Ovary (tissue), 9 donors: Measurements from ENCODE around the gene TMEM59. TPM values are rescaled to one million over a fixed set of nuclear protein-coding genes. Genes with fewer than 3 reads are reported as not detected.
A peak's percentile ranks its signal among the peaks of the same experiment; 100 is the strongest.

Experiments
- DNase-seq, 5 donors: peaks; one replicate each; pipeline ENCODE4 v3.0.0-alpha.2; 2019 to 2020
- H3K27ac ChIP-seq, 2 donors: fragments of 200-600 bp; one replicate each; pipeline versions ENCODE4 v1.5.1 to v1.8.0; 2019 to 2022
- H3K27me3 ChIP-seq: fragments of 200-600 bp; one replicate; pipeline ENCODE4 v1.8.0; 2022
- H3K36me3 ChIP-seq: fragments of 200-600 bp; sonication (generic); one replicate; pipeline ENCODE4 v1.5.1; 2019
- H3K4me1 ChIP-seq: one replicate; pipeline ENCODE4 v1.8.1; 2013; ENCODE audit warnings: mild to moderate bottlenecking, moderate library complexity; ENCODE audit not compliant: insufficient read depth
- H3K4me3 ChIP-seq: fragments of 200-600 bp; sonication (generic); one replicate; pipeline ENCODE4 v1.5.1; 2017
- H3K9me3 ChIP-seq, 2 donors: fragments of 200-600 bp in 1 of 2; sonication (generic) in 1 of 2; one replicate each; pipeline versions ENCODE4 v1.5.1 to v1.8.1; 2013 to 2019; ENCODE audit warnings: mild to moderate bottlenecking in 1 of 2, moderate library complexity in 1 of 2
- CTCF ChIP-seq, 3 donors: fragments of 450-650 bp in 2 of 3; fragments of 200-600 bp in 1 of 3; IDR thresholded peaks; one replicate each; pipeline versions ENCODE4 v1.5.1 to v1.8.0; 2016 to 2022; ENCODE audit warnings: antibody characterized with exemption in 3 of 3, mild to moderate bottlenecking in 1 of 3
- EP300 ChIP-seq: sonication (generic); formaldehyde crosslinking; IDR thresholded peaks from one replicate; pipeline ENCODE4 v1.6.1; 2017; ENCODE audit warnings: antibody characterized with exemption
- POLR2A ChIP-seq: fragments of 450-650 bp; IDR thresholded peaks from one replicate; pipeline ENCODE4 v1.6.1; 2017; ENCODE audit warnings: antibody characterized with exemption, mild to moderate bottlenecking, moderate library complexity
- WGBS, 3 donors: extraction: QIAGEN DNeasy Blood & Tissue Kit in 1 of 3; methylation state at CpG; one replicate each; pipeline versions ENCODE4 v1.1.5 to v1.1.7; 2013 to 2017; 5-methylcytosine and 5-hydroxymethylcytosine counted together
- intact Hi-C, 4 donors: fragments of 100-400 bp; cut with DNase I; formaldehyde crosslinking; loops; one replicate each; pipeline versions ENCODE4 v1.11.0 to v1.15.1; 2022 to 2023
- polyA plus RNA-seq, 2 donors: library from polyadenylated mRNA; stranded (reverse); fragments of 200-250 nt in 1 of 2; fragments of 350-450 nt in 1 of 2; fragmentation: Illumina TruSeq in 1 of 2; extraction: RNeasy Lipid Tissue Mini Kit (QIAGEN cat#74804) in 1 of 2; gene quantifications; one replicate each; pipeline ENCODE4 v1.2.3, GENCODE V29; 2013 to 2014
- total RNA-seq, 7 donors: library from RNA; depleted of rRNA in 2 of 7; stranded (reverse); fragments of >200 nt in 2 of 7; fragmentation: NEBNext Ultra II Directional in 3 of 7; extraction: Animal tissue kit (Norgen Biotek cat#: 25700) in 3 of 7; gene quantifications; one replicate each; pipeline versions ENCODE4 v1.1.0 to v1.2.4, GENCODE V29; 2016 to 2023
- donor health status: DM: no; HTN: no; CAD: no; lungs with moderate emphysema.
- donor health status: DM: no; HTN: no; CAD: no.
- donor health status: Bipolar disorder and iron deficiency.
- donor health status: DM: yes; HTN: yes; CAD: no.
- donor health status: DM: no; HTN: no; CAD: no.
- donor health status: DM: yes; HTN: yes; CAD: no.

The TMEM59 gene
- total and polyA plus RNA-seq, 9 donors = 165 to 406 (median 268) TPM

- intact Hi-C loops = loop anchor here (10.0 kb wide), 3 partner anchors 327 to 727 kb away; partner anchors contain the start of genes SSBP3 (in 2 of the 4) and TTC22 (in 2 of the 4)
These were observed 24.4 kb upstream of the TMEM59 start for GRCh38 chr1:54077359-54077758.

DNA sequence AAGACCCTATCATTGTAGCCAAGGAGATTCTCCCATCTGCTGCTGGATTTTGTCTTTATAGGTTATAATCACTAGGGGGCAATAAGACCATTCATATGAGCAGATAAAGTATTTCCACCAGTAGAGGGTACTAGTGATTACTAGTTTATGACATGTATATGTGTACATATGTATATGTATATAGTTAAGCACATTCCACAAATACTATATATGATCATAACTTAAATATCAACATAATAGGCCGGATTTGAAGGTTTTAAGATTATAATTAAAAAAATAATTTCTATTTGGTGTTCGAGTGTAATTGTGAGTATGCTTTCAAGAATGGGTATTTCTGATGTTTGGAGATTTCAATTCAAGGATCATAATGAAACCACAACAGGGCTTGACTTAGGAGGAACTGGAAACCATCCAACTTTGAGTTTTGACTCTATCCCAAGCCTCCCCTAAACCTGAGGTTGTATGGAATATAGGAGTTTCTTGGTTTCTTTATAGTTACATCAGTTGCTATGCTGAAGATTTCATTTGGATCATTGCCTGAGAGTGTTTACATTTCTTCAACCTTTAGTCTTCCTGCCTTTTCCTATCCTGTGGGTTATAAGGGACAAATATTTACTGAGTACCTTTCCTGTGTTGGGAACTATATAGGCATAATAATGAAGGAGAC lies 17.3 kb upstream of the TMEM59 start:
- H3K4me3 ChIP-seq = no peak overlapping the region
- intact Hi-C loops = loop anchor here (10.0 kb wide), 3 partner anchors 334 to 734 kb away; partner anchors contain the start of genes SSBP3 (in 2 of the 4) and TTC22 (in 2 of the 4)
- peaks cover 1% of the 10 kb centered on the region for H3K4me1 ChIP-seq
- H3K36me3 ChIP-seq = no peaks in the 10 kb centered on the region
- 17 to 18% (median 17%) methylated on average over 2 of the region's 2 CpGs for WGBS, 3 donors
- H3K9me3 ChIP-seq = no peaks in the 10 kb centered on the region
- no peaks in the 10 kb centered on the region for H3K27me3 ChIP-seq
- H3K27ac ChIP-seq = no peak overlapping the region
- TF ChIP-seq CTCF (IDR thresholded peaks at IDR 0.05) (peak; percentile 45 to 89 (median 73)), POLR2A (no peak)
- no peak for DNase-seq

More at GRCh38 chr1:54077359-54077758, 24.4 kb upstream of the TMEM59 start:
- no peak overlapping the region for H3K27ac ChIP-seq
- H3K36me3 ChIP-seq = no peaks in the 10 kb centered on the region
- H3K27me3 ChIP-seq = no peaks in the 10 kb centered on the region
- H3K4me3 ChIP-seq = no peak overlapping the region
- DNase-seq = no peak
- no peaks in the 10 kb centered on the region for H3K4me1 ChIP-seq
- TF ChIP-seq POLR2A (no peak), CTCF (IDR thresholded peaks at IDR 0.05) (no peak), EP300 (no peak)
- H3K9me3 ChIP-seq = no peaks in the 10 kb centered on the region

DNA sequence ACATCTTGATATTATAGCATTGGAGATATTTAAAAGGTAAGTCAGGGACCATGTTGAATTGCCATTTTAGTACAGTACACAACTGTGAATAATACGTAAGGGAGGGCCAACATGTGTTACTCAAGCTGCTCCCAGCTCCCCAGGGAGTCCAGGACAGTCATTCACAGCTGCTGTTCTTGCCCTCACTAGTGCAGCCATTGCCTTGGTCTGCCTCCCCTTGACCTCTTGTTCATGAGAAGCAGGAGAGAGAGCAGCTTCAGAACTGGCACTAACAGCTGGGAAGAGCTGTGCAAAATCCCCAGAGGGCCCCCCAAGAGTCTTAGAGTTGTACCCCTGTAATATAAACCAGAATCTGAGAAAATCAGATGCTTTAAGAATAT lies 16.8 kb upstream of the TMEM59 start:
- no peak for DNase-seq
- intact Hi-C loops = loop anchor here (5.0 to 10.0 kb wide), 5 partner anchors 335 to 735 kb away; partner anchors contain the start of genes SSBP3 (in 3 of the 4) and TTC22 (in 3 of the 4)
- Histone ChIP-seq H3K4me3 (no peak overlapping the region), H3K27ac (no peak overlapping the region), H3K36me3 (no peaks in the 10 kb centered on the region), H3K27me3 (no peaks in the 10 kb centered on the region), H3K9me3 (no peaks in the 10 kb centered on the region), H3K4me1 (peaks cover 1% of the 10 kb centered on the region)
- WGBS, 3 donors = 12 to 20% (median 13%) methylated on average over 1 of the region's 1 CpG
- TF ChIP-seq CTCF (IDR thresholded peaks at IDR 0.05) (no peak), EP300 (no peak), POLR2A (no peak)

- 92 to 98% (median 93%) methylated on average over 5 of the region's 5 CpGs for WGBS, 3 donors
- H3K36me3 ChIP-seq = no peaks in the 10 kb centered on the region
- no peaks in the 10 kb centered on the region for H3K9me3 ChIP-seq
- no peak for DNase-seq
- no peak overlapping the region for H3K27ac ChIP-seq
- no peak for TF ChIP-seq POLR2A
- TF ChIP-seq CTCF (IDR thresholded peaks at IDR 0.05) = no peak
- no peak for TF ChIP-seq EP300
- no peak overlapping the region for H3K4me3 ChIP-seq
- intact Hi-C loops = loop anchor here in 2 of 4 donors (10.0 kb wide), 2 partner anchors 341 to 741 kb away; partner anchors contain the start of genes SSBP3 (in 1 of the 2) and TTC22 (in 1 of the 2)
- H3K27me3 ChIP-seq = no peaks in the 10 kb centered on the region
- no peaks in the 10 kb centered on the region for H3K4me1 ChIP-seq
These were observed 11.3 kb upstream of the TMEM59 start for GRCh38 chr1:54064299-54064698.
